Psoas muscle (tissue), 8 donors: ENCODE results near the gene EIF3F. TPM values are rescaled to one million over a fixed set of nuclear protein-coding genes. Genes with fewer than 3 reads are reported as not detected.

Experiments
- ATAC-seq, 4 donors: fragments of 200-7000 bp; cut with Tn5 transposase; one replicate each; pipeline ENCODE4 v1.9.1; 2020; ENCODE audit warnings: moderate library complexity in 3 of 4, mild to moderate bottlenecking in 2 of 4
- DNase-seq, 2 donors: peaks; one replicate each; pipeline ENCODE4 v3.0.0-alpha.2; 2020
- H3K27ac ChIP-seq: fragments of 200-600 bp; one replicate; pipeline ENCODE4 v1.8.0; 2022
- H3K27me3 ChIP-seq, 3 donors: fragments of 200-600 bp in 1 of 3; one replicate each; pipeline versions ENCODE4 v1.6.1 to v1.8.0; 2013 to 2022; ENCODE audit warnings: low read length in 2 of 3, mild to moderate bottlenecking in 2 of 3, moderate library complexity in 1 of 3; ENCODE audit not compliant: insufficient read depth in 3 of 3
- H3K36me3 ChIP-seq, 2 donors: fragments of 200-600 bp in 1 of 2; one replicate each; pipeline versions ENCODE4 v1.6.1 to v1.8.0; 2013 to 2022; ENCODE audit warnings: low read depth in 1 of 2, mild to moderate bottlenecking in 1 of 2, moderate library complexity in 1 of 2; ENCODE audit not compliant: insufficient read depth in 1 of 2
- H3K4me1 ChIP-seq: fragments of 200-600 bp; one replicate; pipeline ENCODE4 v1.8.0; 2022
- H3K4me3 ChIP-seq: fragments of 200-600 bp; one replicate; pipeline ENCODE4 v1.8.0; 2022; ENCODE audit warnings: mild to moderate bottlenecking
- H3K9me3 ChIP-seq: fragments of 200-600 bp; one replicate; pipeline ENCODE4 v1.8.0; 2022
- WGBS, 3 donors: extraction: QIAGEN DNeasy Blood & Tissue Kit; methylation state at CpG; one replicate each; pipeline versions ENCODE4 v1.1.6 to v1.1.7; 2013; 5-methylcytosine and 5-hydroxymethylcytosine counted together
- intact Hi-C, 2 donors: fragments of 100-400 bp; cut with DNase I; formaldehyde crosslinking; loops; one replicate each; pipeline versions ENCODE4 v1.11.0 to v1.14.2; 2022
- polyA plus RNA-seq, 3 donors: library from polyadenylated mRNA; stranded (reverse); fragments of 200-250 nt; gene quantifications; one replicate each; pipeline ENCODE4 v1.2.3, GENCODE V29; 2013
- total RNA-seq, 4 donors: library from RNA; stranded (reverse); fragmentation: NEBNext Ultra II Directional in 2 of 4; extraction: Animal tissue kit (Norgen Biotek cat#: 25700) in 2 of 4; gene quantifications; one replicate each; pipeline versions ENCODE4 v1.2.1 to v1.2.4, GENCODE V29; 2021 to 2023
- TF ChIP-seq, protein P1 (sequence below): fragments of 200-600 bp; IDR thresholded peaks from one replicate; pipeline ENCODE4 v1.8.0; 2022; ENCODE audit warnings: antibody characterized with exemption
- donor health status: healthy with polysubstance abuse.
- donor health status: DM: no; HTN: no; CAD: no; lungs with moderate emphysema.
- donor health status: Bipolar disorder and iron deficiency.
- donor health status: healthy.
- donor health status: DM: yes; HTN: yes; CAD: no.
- donor health status: DM: no; HTN: no; CAD: no.
- donor health status: DM: no; HTN: no; CAD: no.
- donor health status: DM: yes; HTN: yes; CAD: no.

EIF3F gene
- total and polyA plus RNA-seq, 7 donors, result 149 to 539 (median 208) TPM

GRCh38 chr11:8025816-8026215 is 38.7 kb downstream of the EIF3F start:
- Histone ChIP-seq H3K4me3 (no peak overlapping the region), H3K9me3 (no peaks in the 10 kb centered on the region), H3K4me1 (no peaks in the 10 kb centered on the region), H3K36me3 (no peaks in the 10 kb centered on the region), H3K27me3 (peaks cover 0 to 10% (median 4%) of the 10 kb centered on the region in 3 donors), H3K27ac (no peak overlapping the region)
- ATAC-seq (no peak), DNase-seq (no peak)
- TF ChIP-seq, protein P1, sequence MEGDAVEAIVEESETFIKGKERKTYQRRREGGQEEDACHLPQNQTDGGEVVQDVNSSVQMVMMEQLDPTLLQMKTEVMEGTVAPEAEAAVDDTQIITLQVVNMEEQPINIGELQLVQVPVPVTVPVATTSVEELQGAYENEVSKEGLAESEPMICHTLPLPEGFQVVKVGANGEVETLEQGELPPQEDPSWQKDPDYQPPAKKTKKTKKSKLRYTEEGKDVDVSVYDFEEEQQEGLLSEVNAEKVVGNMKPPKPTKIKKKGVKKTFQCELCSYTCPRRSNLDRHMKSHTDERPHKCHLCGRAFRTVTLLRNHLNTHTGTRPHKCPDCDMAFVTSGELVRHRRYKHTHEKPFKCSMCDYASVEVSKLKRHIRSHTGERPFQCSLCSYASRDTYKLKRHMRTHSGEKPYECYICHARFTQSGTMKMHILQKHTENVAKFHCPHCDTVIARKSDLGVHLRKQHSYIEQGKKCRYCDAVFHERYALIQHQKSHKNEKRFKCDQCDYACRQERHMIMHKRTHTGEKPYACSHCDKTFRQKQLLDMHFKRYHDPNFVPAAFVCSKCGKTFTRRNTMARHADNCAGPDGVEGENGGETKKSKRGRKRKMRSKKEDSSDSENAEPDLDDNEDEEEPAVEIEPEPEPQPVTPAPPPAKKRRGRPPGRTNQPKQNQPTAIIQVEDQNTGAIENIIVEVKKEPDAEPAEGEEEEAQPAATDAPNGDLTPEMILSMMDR, result no peak
- intact Hi-C loops, result no loop called here
- WGBS, 3 donors, result 32 to 48% (median 37%) methylated on average over 2 of the region's 2 CpGs

DNA sequence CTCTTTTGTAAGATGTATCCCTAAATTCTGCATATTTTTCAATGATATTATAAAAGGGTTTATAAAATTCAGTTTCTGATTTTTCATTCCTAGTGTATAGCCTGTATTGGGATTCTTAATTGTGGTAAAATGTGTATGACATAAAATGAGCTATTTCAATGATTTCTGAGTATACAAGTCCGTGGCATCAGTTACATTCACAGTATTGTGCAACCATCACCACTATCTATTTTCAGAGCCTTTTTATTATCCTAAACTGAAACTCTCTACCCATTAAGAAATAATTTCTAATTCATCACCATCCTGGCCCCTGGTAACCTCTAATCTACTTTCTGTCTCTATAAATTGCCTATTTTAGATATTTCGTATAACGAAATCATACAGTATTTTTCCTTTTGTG is 39.8 kb downstream of the EIF3F start:
- no peak overlapping the region for H3K27ac ChIP-seq
- no peak for ATAC-seq

DNA sequence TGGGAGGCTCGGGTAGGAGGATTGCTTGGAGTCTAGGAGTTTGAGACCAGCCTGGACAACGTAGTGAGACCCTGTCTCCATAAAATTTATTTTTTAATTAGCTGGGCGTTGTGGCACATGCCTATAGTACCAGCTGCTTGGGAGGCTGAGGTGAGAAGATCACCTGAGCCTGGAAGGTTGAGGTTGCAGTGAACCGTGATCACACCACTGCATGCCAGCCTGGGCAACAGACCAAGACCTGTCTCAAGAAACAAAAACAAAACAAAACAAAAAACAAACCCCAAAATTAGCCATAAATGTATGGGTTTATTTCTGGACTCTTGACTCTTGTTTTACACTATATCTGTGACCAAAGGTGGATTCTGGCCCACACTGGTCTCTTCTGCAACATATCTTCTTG is 41.6 kb downstream of the EIF3F start:
- TF ChIP-seq, protein P1, result no peak
- H3K9me3 ChIP-seq, result no peaks in the 10 kb centered on the region
- H3K4me3 ChIP-seq, result no peak overlapping the region
- DNase-seq, result no peak
- no peak overlapping the region for H3K27ac ChIP-seq
- intact Hi-C loops, result no loop called here
- WGBS, 3 donors, result 79 to 89% (median 84%) methylated on average over 4 of the region's 4 CpGs
- H3K27me3 ChIP-seq, result peaks cover 0 to 3% (median 2%) of the 10 kb centered on the region in 3 donors
- no peaks in the 10 kb centered on the region for H3K36me3 ChIP-seq
- no peak for ATAC-seq
- H3K4me1 ChIP-seq, result no peaks in the 10 kb centered on the region

More for the DNA sequence above, 39.8 kb downstream of the EIF3F start:
- intact Hi-C loops, result no loop called here
- WGBS, 3 donors, result 97 to 99% (median 97%) methylated on average over 3 of the region's 3 CpGs
- H3K36me3 ChIP-seq, result no peaks in the 10 kb centered on the region
- H3K4me1 ChIP-seq, result no peaks in the 10 kb centered on the region
- DNase-seq, result no peak
- peaks cover 0 to 3% (median 2%) of the 10 kb centered on the region in 3 donors for H3K27me3 ChIP-seq
- no peaks in the 10 kb centered on the region for H3K9me3 ChIP-seq
- TF ChIP-seq, protein P1, result no peak
- no peak overlapping the region for H3K4me3 ChIP-seq

DNA sequence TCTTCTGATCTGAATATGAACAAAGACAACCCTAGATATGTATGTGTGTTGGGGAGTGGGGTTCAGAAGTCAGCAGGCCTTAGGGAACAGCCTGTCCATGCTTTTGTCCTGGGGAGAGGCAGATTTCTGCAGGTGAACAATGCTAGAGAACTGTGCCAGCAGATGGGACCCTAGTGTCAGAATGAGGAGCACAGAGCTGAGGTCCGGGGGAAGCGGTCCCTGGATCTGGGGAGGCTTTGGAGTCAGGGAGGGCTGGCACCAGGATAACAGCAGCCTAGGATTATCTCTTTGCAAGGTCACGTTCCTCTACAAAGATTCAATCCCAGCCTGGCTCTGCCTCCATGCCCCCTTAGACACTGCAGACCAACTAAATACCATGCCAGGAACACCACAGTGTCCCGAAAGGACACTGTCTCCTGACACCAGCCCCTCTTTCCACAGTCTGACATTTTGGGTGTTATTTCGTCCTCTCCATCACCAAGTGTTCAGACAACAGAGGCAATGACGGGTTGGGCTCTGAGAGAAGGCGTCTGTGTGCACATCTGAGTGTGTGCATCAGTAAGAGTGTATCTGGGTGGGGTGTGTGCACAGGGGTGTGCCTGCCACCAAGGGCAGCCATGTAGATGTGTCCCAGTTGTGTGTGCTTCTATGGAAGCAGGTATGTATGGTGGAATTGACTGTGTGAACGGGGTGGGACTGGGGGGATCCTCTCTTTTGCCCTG is 43.5 kb downstream of the EIF3F start:
- H3K27ac ChIP-seq, result no peak overlapping the region
- H3K36me3 ChIP-seq, result no peaks in the 10 kb centered on the region
- no peak overlapping the region for H3K4me3 ChIP-seq
- intact Hi-C loops, result loop anchor here in 1 of 2 donors (5.0 kb wide), 2 partner anchors 42 to 62 kb away; no protein-coding TSS in a partner anchor
- no peaks in the 10 kb centered on the region for H3K4me1 ChIP-seq
- ATAC-seq (no peak), DNase-seq (no peak)
- peaks cover 0 to 2% (median 0%) of the 10 kb centered on the region in 3 donors for H3K27me3 ChIP-seq
- no peaks in the 10 kb centered on the region for H3K9me3 ChIP-seq
- WGBS, 3 donors, result 86 to 89% (median 87%) methylated on average over 8 of the region's 8 CpGs
- TF ChIP-seq, protein P1, result no peak
